Putamen (tissue), 1 donor: ENCODE results near the gene HLA-E.
"Not testable (repeated sequence)": the region's sequence is repeated elsewhere in the genome, so short reads cannot be mapped to it uniquely, and the experiment has no call there.

Experiments used
- DNase-seq: peaks from one replicate; pipeline ENCODE4 v3.0.0-alpha.2; 2016; ENCODE audit warnings: low spot score

Gene HLA-E

DNA sequence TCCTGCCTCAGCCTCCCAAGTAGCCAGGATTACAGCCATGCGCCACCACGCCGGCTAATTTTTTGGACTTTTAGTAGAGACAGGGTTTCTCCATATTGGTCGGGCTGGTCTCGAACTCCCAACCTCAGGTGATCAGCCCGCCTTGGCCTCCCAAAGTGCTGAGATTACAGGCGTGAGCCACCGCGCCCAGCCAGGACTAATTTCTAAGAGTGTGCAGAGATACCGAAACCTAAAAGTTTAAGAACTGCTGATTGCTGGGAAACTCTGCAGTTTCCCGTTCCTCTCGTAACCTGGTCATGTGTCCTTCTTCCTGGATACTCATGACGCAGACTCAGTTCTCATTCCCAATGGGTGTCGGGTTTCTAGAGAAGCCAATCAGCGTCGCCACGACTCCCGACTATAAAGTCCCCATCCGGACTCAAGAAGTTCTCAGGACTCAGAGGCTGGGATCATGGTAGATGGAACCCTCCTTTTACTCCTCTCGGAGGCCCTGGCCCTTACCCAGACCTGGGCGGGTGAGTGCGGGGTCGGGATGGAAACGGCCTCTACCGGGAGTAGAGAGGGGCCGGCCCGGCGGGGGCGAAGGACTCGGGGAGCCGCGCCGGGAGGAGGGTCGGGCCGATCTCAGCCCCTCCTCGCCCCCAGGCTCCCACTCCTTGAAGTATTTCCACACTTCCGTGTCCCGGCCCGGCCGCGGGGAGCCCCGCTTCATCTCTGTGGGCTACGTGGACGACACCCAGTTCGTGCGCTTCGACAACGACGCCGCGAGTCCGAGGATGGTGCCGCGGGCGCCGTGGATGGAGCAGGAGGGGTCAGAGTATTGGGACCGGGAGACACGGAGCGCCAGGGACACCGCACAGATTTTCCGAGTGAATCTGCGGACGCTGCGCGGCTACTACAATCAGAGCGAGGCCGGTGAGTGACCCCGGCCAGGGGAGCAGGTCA is at the start of gene HLA-E:
Gene HLA-E (plus strand): TSS at position 429 of the 945 bp plus-strand sequence. CDS start 23 bp downstream, at position 452.
- DNase-seq: peak; percentile 93

DNA sequence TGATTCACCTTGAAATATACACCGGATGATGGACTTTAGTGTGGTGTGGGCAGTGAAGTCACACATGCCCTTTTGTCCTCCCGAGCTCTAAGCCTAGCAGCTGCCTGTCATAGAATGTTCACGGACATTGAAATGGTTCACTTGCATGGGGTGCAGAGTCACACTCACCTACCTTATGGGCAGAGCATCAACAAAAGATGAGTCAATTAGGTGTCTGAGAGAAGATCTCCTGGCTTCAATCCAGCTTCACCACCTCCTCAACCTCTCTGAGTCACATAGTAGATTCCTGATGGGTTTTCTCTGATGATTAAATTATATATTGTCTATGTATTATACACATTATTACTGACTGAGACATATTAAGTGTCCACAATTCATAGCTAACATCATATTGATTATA is 48.1 kb upstream of the HLA-E start:
- DNase-seq: no peak

DNA sequence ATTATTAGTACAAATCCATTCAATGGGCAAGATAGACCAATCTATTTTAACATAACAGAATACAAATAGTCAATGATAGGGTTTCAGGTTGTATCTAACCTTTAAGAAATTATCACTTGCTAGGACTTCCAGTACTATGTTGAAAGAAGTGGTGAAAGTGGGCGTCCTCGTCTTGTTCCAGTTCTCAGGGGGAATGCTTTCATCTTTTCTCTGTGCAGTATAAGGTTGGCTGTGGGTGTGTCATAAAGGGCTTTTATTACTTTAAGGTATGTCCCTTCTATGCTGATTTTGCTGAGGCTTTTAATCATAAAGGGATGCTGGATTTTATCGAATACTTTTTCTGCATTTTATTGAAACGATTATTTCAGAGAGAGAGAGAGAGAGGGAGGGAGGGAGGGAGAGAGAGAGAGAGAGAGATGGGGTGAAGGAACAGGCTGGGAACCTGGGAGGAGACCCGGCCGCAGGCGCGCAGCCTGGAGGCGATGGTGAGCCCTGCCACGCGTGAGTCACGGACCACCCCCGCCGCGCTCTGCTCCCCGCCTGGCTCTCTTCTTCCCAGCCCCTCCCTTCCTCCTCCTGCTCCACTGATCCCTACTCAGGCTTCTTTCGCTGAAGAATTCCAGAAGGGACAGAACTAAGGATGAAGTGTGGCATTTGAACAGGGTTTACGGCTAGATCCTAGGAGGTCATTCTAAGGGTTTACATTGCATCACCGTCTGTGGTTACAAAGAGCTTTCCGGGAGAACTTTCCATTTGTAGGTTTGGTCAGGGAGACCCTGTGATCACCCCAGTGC is 45.5 kb upstream of the HLA-E start:
- no peak for DNase-seq

DNA sequence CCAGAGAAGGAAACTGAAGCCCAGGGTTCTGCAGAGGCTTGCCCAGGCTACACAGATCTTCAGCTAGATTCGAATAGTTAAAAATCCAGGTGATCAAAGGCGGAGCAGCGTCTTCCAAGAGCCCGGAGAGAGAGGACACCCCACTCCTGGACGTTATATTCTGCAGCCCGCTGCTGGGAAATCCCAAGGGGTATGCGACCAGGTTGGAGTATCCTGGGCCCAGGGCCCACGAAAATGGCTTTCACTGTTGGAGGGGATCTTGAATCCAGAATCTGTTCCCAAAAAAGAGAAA is 44.9 kb upstream of the HLA-E start:
- DNase-seq: no peak

DNA sequence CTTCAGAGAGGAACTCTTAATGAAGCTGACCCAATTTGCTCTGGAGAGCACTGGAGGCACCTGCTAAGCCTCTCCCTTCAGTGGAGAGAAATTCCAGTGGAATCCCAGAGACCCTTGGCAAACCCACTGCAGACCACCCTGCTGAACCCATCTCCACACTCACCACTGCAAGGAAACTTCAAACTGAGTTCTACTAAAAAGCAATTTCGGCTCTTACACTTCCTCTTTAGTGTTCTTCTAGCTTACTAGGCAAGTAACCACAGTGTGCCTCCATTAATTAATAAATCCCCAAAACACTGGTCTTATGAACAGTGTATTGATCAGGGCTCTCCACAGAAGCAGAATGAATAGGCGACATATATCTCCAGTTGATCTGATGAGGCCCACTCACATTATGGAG is 43.0 kb upstream of the HLA-E start:
- no peak for DNase-seq

DNA sequence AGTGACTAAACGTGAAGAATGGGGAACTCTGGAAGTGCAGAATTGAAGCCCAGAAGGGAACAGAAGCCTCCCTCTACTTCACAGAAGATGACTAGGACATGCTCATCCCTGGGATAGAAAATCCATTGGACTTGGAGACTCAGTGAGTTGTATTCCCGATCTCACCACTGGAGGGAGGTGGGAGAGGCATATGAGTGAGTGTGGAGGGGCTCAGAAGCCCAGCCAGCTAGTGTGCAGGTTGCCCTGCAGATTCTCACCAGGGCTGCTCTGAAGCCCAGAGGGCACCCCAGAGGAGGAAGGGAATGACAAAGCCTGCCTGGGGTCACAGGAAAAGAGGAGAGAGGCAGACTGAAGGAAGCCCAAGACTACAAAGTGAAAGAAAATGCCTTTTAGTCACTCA is 42.1 kb upstream of the HLA-E start:
- DNase-seq: no peak

DNA sequence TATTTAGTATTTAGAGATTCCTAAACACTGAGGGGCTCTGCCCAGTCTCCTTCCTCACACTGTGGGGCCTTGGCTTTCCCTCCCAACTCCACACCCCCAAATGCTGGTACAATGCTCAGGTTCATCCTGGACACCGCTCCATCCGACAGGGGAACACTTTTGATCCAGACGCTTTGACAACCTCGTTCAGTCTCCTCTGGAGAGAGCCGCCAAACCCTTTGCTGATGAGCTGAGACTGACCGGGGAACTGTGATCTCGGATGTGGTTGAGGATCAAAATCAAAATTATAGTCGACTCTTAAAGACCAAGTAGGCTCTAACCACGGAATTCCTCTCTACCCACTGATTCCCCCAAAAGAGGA is 38.8 kb upstream of the HLA-E start:
- DNase-seq: no peak

DNA sequence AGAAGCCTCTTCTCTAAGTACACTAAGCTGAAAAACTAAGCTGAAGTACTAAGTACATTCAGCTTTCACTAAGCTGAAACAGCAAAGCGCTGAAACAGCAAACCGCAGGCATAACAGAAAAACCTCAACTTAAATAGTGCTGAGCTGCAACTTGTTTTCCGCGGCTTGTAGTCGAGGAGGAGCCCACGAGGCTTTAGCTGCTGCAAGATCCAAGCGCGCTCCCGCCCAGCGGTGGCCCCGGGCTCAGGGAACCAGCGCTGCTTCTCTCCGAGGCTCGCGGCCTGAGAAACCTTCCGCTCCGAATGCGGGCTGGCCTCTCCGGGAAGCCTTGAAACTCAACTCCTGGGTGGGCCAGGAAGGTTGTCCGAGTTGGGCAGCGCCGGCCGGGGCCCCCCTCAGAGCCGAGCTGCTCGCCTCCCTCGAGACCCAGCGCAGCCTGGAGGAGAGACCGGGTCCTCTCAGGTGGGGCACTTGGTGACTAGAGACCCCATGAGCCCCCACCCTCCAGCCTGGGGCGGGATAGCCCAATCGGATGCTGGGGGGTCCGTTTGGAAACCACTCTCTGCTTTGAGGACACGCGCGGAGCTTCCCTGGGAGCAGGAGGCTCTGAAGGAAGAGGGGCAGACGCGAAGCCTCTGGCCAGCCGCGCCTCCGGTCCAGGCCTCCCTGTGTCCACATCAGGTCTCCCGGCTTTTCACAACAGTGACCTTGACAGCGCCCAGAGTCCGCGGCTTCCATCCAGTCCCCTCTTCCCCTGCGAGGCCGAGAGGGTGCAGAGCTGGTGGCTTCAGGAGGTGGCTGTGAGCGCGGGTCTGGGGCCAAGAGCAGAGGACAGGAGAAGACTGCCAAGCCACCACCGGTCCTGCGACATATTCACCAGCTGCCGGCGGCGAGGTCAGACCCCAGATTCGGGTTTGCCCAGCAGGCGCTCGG is 38.1 kb upstream of the HLA-E start:
- DNase-seq: peak; percentile 52

DNA sequence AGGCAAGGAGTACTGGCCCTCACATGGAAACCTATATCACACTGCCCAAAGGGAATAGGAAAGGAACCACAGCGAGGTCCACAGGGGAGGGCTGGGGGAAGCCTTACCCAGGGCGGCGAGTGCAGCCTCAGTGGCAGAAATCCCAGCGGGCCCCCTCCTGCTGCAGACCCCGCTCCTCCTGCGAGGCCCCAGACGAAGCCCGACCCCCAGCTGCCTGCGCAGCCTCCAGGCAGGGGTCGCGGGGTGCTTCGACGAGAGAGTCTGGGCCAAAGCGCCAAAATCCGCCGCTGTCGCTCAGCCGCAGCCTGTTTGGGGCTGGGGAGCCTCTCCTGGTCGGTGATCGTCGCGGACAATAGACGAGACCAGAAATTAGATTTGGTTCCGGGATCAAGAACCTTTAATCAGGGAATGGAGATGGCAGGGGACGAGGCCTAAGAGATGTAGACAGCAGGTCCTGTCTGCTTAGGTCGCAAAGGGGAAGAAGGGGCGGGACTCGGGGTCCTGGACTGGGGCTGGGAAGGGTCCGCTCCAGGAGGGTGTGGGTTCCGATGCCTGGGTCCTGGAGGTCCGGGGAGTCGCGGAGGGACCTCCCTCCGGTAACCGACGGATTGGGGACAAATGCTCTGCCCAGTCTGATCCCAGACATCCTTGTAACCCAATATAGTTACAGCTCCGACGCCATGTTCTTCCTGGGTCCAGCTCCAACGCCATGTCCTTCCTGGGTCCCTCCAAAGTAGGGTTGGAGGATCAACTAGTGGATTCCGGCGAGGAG is 36.4 kb upstream of the HLA-E start:
- DNase-seq: no peak

DNA sequence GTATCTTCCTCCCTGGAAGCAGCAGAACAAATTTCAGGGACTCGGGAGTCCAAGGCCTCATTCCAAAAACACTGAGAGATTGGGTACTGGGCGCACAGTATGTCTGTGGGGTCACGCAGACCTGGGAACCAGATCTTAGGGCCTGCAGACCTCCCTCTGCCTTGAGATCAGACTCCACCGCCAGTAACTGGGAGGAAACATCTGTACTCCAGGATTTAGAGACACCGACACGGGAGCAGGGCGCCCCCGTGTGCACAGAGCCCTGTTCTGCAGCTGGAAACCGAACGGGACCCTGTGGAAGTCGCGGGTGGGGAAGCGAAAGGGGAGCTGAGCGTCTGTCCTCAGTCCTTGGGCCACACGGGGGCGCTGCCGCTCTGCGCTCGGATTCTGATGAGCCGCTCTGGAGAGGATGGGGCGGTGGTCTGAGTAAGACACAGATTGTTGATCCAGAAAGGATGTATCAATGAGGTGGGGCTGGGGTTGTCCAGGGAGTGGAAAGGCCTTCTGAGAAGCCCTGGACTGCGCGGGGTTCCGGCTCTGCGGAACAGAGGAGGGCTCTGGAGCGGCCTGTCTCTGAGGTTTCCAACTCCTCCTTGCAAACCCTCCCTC is 35.7 kb upstream of the HLA-E start:
- peak; percentile 47 for DNase-seq

DNA sequence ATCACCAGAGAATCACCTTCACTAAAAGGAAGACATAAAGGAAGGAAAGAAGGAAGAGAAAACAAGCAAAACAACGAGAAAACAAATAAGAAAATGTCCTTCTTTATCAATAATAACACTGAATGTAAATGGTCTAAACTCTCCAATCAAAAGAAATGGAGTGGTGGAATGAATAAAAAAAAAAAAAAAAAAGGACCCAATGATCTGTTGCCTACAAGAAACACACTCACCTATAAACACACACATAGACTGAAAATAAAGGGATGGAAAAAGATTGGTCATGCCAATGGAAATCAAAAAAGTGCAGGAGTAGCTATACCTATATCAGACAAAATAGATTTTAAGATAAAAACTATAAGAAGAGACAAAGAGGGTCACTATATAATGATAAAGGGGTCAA is 30.2 kb upstream of the HLA-E start:
- no peak for DNase-seq

DNA sequence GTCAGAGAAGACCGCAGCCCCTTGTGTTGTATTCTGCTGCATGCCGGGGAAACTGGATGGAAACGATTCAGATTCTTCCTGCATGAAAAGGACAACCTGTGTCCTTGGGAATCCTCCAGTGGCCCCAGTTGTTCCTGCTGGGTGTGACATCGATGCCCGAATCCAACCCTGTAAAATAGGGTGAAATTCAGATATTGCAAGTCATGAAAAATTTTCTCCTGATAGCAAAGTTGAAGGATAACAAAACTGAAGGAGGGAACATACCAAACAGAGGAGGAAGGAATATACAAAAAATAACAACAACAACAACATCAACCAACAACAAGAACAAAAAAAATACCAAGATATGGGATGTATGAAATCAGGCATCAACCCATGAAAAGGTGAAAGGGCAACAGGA is 28.3 kb upstream of the HLA-E start:
- DNase-seq: no peak

DNA sequence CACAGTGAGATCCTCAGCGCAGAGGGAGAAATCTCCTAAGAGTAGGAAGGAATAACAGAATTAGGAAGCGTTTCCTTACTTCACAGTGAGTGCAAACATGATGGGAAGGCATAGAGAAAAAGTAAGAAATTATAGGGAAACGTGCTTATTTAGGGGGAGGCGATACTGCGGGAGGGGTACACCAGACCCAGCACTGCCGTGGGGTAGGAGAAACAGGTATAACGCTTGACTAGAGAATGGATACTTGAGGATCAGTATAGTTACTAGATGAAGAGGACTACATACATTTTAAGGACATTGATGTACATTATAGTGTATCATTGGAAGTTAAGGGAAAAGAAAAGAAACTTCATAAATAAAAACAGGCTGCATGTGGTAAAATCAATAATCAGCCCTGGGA is 26.8 kb upstream of the HLA-E start:
- no peak for DNase-seq

DNA sequence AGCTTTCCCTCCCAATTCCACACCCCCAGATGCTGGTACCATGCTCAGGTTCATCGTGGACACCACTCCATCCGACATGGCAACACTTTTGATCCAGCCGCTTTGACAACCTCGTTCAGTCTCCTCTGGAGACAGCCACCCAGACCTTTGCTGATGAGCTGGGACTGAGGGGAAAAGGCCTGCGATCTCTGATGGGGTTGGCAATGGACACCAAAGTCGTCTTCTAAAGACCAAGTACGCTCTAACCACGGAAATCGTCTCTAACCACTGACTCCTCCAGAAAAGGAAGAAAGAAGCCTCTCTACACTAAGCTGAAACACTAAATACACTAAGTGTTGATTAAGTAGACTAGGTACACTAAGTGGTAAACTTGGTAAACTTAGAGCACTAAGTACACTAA is 26.1 kb upstream of the HLA-E start:
- no peak for DNase-seq

DNA sequence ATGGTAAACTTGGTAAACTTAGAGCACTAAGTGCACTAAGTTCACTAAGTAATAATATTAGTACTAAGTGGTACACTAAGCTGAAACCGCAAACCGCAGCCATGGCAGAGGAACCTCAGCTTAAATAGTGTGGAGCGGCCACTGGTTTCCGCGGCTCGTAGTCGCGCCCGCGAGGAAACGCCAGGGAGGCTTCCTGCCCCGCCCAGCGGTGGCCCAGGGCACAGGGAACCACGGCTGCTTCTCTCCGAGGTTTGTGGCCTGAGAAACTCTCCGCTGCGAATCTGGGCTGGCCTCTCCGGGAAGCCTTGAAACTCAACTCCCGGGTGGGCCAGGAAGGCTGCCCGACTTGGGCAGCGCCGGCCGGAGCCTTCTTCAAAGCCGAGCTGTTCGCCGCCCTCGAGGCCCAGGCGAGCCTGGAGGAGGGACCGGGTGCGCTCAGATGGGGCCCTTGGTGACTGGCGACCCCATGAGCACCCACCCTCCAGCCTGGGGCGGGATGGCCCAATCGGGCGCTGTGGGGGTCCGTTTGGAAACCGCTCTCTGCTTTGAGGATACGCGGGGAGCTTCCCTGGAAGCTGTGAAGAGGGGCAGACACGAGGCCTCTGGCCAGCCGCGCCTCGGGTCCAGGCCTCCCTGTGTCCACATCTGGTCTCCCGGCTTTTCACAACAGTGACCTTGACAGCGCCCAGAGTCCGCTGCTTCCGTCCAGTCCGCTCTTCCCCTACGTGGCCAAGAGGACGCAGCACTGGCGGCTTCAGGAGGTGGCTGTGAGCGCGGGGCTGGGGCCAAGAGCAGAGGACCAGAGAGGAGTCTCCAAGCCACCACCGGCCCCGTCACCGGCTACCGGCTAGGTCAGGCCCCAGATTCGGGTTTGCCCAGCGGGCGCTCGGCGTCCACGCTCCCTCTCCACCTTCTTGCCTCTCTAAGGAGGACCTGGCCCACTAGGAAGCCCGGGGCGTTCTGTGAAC is 25.4 kb upstream of the HLA-E start:
- no peak for DNase-seq

DNA sequence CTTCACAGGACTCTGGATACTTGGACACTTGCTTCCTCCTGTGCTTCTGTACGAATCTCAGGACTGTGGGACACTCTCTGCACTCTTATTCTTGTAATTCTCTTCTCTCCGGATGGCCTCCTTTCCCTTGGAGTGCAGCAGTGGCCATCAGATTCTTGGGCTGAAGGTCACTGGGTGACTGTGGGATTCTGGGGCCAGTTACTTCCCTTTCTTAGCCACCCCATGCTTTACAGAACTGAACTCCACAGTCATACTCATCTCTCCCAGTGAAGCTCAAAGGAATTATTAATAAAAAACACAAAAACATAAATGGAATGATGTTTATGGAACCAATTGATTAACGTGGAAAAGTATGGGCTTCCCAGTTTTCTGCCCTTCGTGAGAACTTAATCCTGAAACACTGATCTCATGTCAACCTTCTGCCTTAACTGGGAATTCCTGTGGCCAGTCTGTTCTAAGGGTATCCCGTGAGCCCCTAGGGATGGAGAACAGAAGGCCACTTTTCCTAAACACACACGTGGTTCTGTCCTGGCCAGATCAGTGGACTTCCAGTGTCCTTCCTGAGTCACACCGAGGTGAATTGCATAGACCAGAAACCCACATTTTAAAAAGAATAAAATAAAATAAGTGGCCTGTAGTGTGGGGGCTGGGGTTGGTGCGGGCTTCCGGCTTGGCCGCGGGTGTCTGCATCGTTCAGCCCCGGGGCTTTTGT is 23.6 kb upstream of the HLA-E start:
- DNase-seq: no peak

DNA sequence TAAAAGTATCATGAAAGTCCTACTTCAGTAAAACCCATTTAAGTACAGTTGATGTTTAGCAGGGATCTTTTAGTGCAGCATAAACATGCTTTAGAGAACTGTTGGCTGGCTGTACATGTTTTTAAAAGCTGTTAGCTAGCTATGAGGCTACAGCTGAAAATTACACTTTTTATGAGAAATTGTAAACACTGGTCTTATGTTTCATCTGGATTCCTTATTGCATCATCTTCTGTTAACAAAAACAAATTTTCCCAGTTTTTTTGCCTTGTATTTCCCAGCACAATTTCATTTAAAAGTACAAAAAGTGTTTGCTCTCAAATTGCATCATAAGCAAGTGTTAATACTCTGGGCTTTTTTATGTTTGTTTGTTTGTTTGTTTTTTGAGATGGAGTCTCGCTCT is 18.3 kb upstream of the HLA-E start:
- no peak for DNase-seq

DNA sequence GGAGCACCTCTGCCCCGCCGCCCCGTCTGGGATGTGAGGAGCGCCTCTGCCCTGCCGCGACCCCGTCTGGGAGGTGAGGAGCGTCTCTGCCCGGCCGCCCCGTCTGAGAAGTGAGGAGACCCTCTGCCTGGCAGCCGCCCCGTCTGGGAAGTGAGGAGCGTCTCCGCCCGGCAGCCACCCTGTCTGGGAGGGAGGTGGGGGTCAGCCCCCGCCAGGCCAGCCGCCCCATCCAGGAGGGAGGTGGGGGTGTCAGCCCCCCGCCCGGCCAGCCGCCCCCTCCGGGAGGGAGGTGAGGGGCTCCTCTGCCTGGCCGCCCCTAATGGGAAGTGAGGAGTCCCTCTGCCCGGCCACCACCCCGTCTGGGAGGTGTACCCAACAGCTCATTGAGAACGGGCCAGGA is 14.2 kb upstream of the HLA-E start:
- DNase-seq: not testable (repeated sequence)

DNA sequence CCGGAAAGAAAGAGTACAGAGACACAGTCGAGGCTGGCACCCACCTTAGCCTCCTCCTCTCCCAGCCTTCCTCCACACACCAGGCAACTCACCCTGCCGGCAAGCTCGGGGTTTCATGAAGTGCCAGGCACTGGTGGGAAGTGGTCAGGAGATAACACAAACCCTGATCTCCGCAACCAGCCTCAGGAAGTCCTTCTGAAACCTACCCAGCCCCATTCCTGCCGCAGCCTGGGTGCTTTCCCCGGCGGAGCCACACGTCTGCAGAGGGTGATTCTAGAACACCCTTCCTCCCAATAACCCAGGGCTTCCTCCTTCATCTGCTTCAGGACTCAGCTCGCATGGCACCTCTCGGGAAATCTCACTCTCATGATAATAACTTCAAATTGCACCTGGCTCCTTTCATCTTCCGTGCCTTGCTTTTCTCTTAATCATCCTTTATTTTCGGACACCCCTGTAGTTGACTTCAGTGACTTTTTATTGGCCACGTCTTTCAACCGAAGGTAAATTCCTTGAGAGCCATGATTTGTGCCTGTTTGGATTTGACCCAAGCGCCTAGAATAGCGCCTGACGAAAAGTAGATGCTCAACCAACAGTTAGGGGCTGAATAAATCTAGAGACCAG is 8.7 kb upstream of the HLA-E start:
- no peak for DNase-seq
